Measurements from ENCODE around the gene CHCHD3.

Gene CHCHD3

DNA sequence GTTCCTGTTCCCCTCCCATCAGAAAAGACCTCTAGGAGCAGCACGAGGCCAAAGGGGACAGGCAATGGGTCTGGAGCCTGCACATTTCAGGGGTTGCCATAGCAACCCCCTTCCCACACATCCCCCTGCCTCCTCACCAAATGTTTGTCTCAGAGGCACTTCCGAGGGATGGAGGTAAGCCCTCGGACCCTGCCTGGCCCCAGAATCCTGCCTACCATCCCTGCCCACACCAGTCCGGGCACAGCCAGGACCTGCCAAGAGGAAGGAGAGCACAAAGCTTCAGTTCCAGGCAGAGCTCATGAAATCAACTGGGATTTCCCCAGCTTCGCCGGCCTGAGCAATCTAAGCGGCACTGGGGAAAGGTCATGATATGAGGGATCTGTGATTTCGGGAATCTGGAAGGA lies 330.6 kb downstream of the CHCHD3 start:
- H3K27ac ChIP-seq: no peak overlapping the region
- TF ChIP-seq ZFX (IDR thresholded peaks at IDR 0.05; ENCODE audit: borderline replicate concordance): no peak
- TF ChIP-seq, protein P1, sequence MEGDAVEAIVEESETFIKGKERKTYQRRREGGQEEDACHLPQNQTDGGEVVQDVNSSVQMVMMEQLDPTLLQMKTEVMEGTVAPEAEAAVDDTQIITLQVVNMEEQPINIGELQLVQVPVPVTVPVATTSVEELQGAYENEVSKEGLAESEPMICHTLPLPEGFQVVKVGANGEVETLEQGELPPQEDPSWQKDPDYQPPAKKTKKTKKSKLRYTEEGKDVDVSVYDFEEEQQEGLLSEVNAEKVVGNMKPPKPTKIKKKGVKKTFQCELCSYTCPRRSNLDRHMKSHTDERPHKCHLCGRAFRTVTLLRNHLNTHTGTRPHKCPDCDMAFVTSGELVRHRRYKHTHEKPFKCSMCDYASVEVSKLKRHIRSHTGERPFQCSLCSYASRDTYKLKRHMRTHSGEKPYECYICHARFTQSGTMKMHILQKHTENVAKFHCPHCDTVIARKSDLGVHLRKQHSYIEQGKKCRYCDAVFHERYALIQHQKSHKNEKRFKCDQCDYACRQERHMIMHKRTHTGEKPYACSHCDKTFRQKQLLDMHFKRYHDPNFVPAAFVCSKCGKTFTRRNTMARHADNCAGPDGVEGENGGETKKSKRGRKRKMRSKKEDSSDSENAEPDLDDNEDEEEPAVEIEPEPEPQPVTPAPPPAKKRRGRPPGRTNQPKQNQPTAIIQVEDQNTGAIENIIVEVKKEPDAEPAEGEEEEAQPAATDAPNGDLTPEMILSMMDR (IDR thresholded peaks at IDR 0.05): no peak

DNA sequence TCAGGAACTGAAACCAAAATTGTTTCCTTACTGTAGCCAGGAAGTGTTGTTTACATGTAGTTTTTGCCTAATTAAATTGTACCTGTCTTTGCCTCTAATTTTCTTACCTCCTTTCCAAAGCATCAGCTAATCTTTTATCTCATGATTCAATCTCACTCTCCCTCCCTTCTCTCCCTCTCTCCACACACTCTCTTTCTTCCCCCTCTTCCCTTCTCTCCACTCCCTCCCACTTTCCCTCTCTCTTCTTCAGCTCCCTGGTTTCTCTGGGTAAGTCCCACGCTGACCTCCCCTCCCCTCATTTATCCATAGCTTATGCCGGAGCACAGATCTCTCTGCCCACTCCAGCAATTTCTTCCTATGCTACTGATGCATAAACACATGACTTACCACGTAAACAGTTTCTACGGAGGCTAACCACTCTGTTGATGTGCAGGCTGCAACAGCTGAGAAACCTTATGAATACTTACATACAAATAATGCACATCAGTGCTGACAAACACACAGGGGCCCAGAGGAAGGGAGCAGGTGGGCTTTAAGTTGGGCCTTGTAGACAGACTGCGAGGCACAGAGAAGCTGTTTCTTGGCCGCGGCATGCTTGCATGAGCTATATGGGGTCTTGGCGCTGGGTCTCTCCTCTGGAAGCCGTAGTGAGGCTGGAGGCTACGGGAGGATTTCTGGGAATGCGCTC lies 331.2 kb downstream of the CHCHD3 start:
- H3K27ac ChIP-seq: no peak overlapping the region
- TF ChIP-seq, protein P1 (IDR thresholded peaks at IDR 0.05): no peak
- TF ChIP-seq ZFX (IDR thresholded peaks at IDR 0.05; ENCODE audit: borderline replicate concordance): no peak

DNA sequence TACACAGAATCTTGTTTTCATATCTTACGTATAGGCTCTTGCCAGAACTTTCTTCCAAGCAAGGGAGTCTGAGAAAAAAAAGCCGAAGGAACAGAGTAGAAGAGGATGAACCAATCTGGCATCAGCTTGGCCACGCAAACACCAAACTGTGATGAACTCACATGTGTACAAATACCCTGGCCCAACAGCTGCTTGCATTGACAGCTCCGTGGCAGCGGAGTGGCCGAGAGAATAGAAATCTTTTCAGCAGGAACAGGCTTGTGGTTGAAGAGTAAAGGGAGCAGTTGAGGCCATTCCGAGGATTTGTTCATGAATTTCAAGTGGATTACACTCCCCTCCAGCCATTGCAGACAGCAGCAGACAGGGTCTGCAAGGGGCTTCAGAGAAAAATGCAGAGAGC lies 331.8 kb downstream of the CHCHD3 start:
- no peak overlapping the region for H3K27ac ChIP-seq
- TF ChIP-seq ZFX (IDR thresholded peaks at IDR 0.05; ENCODE audit: borderline replicate concordance): no peak
- TF ChIP-seq, protein P1 (IDR thresholded peaks at IDR 0.05): no peak

DNA sequence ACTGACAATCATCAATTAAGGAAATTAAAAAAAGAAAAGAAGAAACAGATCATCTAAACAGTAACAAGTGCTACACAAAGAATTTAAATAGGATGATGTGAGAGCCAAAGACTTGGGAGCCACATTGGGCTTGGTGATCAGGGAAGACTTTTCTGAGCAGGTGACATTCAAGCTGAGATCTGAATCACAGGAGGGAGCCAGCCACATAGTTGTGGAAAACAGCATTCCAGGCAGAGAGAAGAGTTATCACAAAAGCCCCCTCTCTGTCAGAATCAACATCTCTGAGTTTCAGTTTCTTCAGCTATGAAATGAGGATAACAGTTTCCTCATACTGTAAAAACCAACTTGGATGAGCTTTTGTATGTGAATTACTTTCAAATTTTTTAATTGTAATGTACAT lies 336.4 kb downstream of the CHCHD3 start:
- no peak overlapping the region for H3K27ac ChIP-seq
- TF ChIP-seq, protein P1 (IDR thresholded peaks at IDR 0.05): no peak
- no peak for TF ChIP-seq ZFX (IDR thresholded peaks at IDR 0.05; ENCODE audit: borderline replicate concordance)

DNA sequence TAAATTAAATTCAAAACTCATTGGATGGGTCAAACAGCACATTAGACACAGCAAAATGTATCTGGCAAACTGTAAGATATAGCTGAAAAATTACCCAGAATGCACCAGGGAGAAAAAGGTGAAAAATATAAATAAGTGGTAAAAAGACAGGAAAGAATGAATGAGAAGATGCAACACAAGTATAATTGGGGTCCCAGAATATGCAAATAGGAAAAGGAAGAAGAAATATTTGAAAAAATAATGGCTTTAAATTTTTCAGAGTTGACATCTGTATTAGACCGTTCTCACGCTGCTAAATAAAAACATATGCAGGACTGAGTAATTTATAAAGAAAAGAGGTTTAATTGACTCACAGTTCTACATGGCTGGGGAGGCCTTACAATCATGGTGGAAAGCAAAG lies 337.9 kb downstream of the CHCHD3 start:
- TF ChIP-seq, protein P1 (IDR thresholded peaks at IDR 0.05): no peak
- TF ChIP-seq ZFX (IDR thresholded peaks at IDR 0.05; ENCODE audit: borderline replicate concordance): no peak
- H3K27ac ChIP-seq: no peak overlapping the region

DNA sequence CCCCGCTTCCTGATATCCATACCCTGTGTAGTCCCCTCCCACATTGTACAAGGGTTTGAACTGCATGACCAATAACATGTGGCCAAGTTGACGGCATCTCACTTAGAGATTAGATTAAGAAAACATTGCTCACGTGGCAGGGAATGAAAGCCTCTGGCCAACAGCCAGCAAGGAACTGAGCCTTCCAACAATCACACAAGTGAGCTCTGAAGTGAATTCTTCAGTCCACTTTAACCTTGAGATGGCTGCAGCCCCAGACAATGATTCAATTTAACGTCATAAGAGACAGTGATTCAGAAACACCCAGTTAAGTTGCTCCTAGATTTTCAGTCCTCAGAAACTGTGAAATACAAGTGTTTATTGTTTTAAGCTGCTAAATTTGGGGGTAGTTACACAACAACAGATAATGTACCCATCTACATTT lies 339.7 kb downstream of the CHCHD3 start:
- no peak for TF ChIP-seq ZFX (IDR thresholded peaks at IDR 0.05; ENCODE audit: borderline replicate concordance)
- TF ChIP-seq, protein P1 (IDR thresholded peaks at IDR 0.05): no peak
- no peak overlapping the region for H3K27ac ChIP-seq

DNA sequence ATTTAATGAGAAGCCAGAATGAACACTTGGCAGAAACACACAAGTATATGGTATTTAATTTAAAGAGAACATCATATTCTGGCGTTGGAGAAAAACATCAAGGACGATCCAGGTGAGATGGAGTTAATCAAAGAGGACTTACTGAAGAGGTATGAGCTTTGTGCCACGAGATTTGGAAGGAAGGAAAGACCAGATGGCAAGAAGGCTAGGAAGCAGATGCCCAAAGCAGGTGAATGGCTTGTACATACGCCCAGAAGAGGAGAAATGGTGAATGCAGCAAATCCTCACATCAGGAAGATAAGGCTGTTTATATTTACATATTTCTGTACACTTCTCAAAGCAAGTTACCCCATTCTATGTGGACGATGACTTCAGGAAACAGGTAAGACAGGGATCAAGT lies 341.7 kb downstream of the CHCHD3 start:
- no peak overlapping the region for H3K27ac ChIP-seq
- TF ChIP-seq, protein P1 (IDR thresholded peaks at IDR 0.05): no peak
- no peak for TF ChIP-seq ZFX (IDR thresholded peaks at IDR 0.05; ENCODE audit: borderline replicate concordance)

Data from 22Rv1 (cell line).